H1 (cell line): ENCODE data around the gene DLEC1.

Source experiments
- CREB1 ChIP-seq: IDR thresholded peaks from 2 replicates; pipeline ENCODE4 v1.6.1; 2012; ENCODE audit warnings: inconsistent platforms
- HDAC2 ChIP-seq, 2 experiments: fragments of 300-600 bp in 1 of 2; sonication (generic) in 1 of 2; IDR thresholded peaks; 2 replicates each; pipeline ENCODE4 v1.6.1; 2011 to 2012; ENCODE audit warnings: low read depth in 2 of 2, low read length in 2 of 2, mild to moderate bottlenecking in 2 of 2, moderate library complexity in 2 of 2, borderline replicate concordance in 1 of 2, inconsistent platforms in 1 of 2
- NRF1 ChIP-seq: IDR thresholded peaks from 2 replicates; pipeline ENCODE4 v1.6.1; 2011; ENCODE audit warnings: mild to moderate bottlenecking, low read depth, low read length, improper control_type of control experiment
- PHF8 ChIP-seq: fragments of 200-600 bp; sonication (generic); conservative IDR thresholded peaks from 2 replicates; pipeline ENCODE4 v1.7.1; 2012; ENCODE audit warnings: low read depth, mild to moderate bottlenecking, inconsistent platforms, low read length, moderate library complexity
- POLR2A ChIP-seq, 2 experiments: IDR thresholded peaks; 1 replicate in 1 of 2; 2 replicates in 1 of 2; pipeline ENCODE4 v1.6.1; 2011; ENCODE audit warnings: low read depth in 2 of 2, low read length in 2 of 2, mild to moderate bottlenecking in 2 of 2; ENCODE audit errors: control extremely low read depth in 1 of 2
- RAD21 ChIP-seq, 2 experiments: IDR thresholded peaks in 1 of 2; conservative IDR thresholded peaks in 1 of 2; 2 replicates each; pipeline ENCODE4 v1.6.1; 2011; ENCODE audit warnings: low read depth in 2 of 2, low read length in 2 of 2, improper control_type of control experiment in 1 of 2, inconsistent platforms in 1 of 2, mild to moderate bottlenecking in 1 of 2, moderate library complexity in 1 of 2
- RNF2 ChIP-seq: fragments of 200-900, 300-1000 bp; sonication (generic); IDR thresholded peaks from 2 replicates; pipeline ENCODE4 v1.7.1; 2016; ENCODE audit warnings: borderline replicate concordance, low read depth, mild to moderate bottlenecking, antibody characterized with exemption, low read length; ENCODE audit not compliant: poor library complexity, severe bottlenecking; ENCODE audit errors: missing control alignments
- SIX5 ChIP-seq: IDR thresholded peaks from 2 replicates; pipeline ENCODE4 v1.6.1; 2011; ENCODE audit warnings: mild to moderate bottlenecking, low read depth, low read length
- TAF1 ChIP-seq: IDR thresholded peaks from 2 replicates; pipeline ENCODE4 v1.6.1; 2011; ENCODE audit warnings: mild to moderate bottlenecking, low read depth, low read length
- TF ChIP-seq, protein P1 (sequence below), 3 experiments: IDR thresholded peaks; 1 replicate in 2 of 3; 2 replicates in 1 of 3; pipeline versions ENCODE4 v1.5.1 to v1.6.1; 2011; ENCODE audit warnings: low read length in 3 of 3, mild to moderate bottlenecking in 3 of 3, inconsistent platforms in 2 of 3, low read depth in 1 of 3, moderate library complexity in 1 of 3; ENCODE audit not compliant: insufficient read depth in 1 of 3; ENCODE audit errors: control extremely low read depth in 1 of 3
- TF ChIP-seq, protein P2 (sequence below): IDR thresholded peaks from 2 replicates; pipeline ENCODE4 v1.6.1; 2012; ENCODE audit warnings: inconsistent platforms
- TF ChIP-seq, protein P3 (sequence below): IDR thresholded peaks from 2 replicates; pipeline ENCODE4 v1.6.1; 2012; ENCODE audit warnings: low read length, inconsistent platforms

DNA sequence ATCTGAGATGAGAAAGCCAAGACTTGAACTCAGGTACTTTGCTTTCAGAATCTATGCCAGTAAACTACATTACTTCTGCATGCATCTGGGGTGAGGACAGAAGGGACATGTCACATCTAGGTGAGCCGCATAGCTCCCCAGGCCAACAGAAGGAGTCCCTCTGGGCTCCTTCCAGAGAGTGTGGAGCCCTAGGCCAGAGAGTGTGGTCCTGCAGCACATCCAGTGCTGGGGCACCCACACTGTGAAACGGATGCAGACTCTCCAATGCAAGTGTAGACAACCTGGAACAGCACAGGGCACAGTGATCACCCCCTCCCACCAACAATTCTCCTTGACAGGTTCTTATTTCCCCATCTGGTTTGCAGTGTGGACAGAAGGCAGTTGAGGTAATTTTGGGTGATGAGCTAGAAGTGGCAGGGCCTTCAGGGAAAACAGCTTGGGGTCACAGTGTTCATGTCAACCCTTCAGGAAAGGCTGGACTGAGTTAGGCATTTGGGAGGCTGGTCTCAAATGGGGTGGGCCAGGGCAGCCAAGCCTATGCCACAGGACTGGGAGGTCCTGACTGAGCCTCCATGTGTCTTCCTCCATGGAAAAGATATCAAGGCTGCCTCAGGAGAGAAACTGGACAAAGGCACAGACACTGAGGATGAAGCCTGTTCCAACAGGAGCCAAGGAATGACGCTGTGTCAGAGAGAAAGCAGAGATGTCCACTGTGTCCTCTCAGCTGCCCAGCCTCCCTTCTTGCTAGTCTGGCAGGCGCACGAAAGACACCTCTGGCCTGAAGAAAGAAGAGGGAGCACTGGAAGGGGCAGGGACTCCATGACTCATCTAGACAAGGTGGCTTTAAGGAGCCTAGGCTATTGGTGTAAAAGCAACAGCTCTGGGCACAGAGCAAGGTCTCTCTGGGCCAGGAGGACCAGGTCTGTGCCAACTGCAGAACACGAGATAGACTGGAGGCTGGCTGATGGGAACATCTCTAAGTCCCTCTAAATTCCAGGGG lies 11.2 kb upstream of the DLEC1 start:
- TF ChIP-seq POLR2A (IDR thresholded peaks at IDR 0.05; ENCODE audit: control extremely low read depth in 1 of 2, low read depth in 2 of 2, low read length in 2 of 2) = no peak
- TF ChIP-seq, protein P1, sequence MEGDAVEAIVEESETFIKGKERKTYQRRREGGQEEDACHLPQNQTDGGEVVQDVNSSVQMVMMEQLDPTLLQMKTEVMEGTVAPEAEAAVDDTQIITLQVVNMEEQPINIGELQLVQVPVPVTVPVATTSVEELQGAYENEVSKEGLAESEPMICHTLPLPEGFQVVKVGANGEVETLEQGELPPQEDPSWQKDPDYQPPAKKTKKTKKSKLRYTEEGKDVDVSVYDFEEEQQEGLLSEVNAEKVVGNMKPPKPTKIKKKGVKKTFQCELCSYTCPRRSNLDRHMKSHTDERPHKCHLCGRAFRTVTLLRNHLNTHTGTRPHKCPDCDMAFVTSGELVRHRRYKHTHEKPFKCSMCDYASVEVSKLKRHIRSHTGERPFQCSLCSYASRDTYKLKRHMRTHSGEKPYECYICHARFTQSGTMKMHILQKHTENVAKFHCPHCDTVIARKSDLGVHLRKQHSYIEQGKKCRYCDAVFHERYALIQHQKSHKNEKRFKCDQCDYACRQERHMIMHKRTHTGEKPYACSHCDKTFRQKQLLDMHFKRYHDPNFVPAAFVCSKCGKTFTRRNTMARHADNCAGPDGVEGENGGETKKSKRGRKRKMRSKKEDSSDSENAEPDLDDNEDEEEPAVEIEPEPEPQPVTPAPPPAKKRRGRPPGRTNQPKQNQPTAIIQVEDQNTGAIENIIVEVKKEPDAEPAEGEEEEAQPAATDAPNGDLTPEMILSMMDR (IDR thresholded peaks at IDR 0.05; ENCODE audit: control extremely low read depth in 1 of 3, insufficient read depth in 1 of 3, low read depth in 1 of 3, low read length in 3 of 3) = no peak
- no peak for TF ChIP-seq NRF1
- TF ChIP-seq, protein P2, sequence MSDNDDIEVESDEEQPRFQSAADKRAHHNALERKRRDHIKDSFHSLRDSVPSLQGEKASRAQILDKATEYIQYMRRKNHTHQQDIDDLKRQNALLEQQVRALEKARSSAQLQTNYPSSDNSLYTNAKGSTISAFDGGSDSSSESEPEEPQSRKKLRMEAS = no peak
- no peak for TF ChIP-seq TAF1
- TF ChIP-seq SIX5 = no peak
- no peak for TF ChIP-seq PHF8
- TF ChIP-seq RAD21 (IDR thresholded peaks at IDR 0.05 in 1 of 2, conservative IDR thresholded peaks at IDR 0.05 in 1 of 2; ENCODE audit: low read depth in 2 of 2, low read length in 2 of 2) = no peak
- no peak for TF ChIP-seq RNF2
- TF ChIP-seq CREB1 = no peak
- no peak for TF ChIP-seq HDAC2 (IDR thresholded peaks at IDR 0.05; ENCODE audit: borderline replicate concordance in 1 of 2, low read depth in 2 of 2, low read length in 2 of 2)
- TF ChIP-seq, protein P3, sequence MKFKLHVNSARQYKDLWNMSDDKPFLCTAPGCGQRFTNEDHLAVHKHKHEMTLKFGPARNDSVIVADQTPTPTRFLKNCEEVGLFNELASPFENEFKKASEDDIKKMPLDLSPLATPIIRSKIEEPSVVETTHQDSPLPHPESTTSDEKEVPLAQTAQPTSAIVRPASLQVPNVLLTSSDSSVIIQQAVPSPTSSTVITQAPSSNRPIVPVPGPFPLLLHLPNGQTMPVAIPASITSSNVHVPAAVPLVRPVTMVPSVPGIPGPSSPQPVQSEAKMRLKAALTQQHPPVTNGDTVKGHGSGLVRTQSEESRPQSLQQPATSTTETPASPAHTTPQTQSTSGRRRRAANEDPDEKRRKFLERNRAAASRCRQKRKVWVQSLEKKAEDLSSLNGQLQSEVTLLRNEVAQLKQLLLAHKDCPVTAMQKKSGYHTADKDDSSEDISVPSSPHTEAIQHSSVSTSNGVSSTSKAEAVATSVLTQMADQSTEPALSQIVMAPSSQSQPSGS = no peak
